Psoas muscle (tissue), 8 donors: ENCODE results near the gene PELO. TPM values are rescaled to one million over a fixed set of nuclear protein-coding genes. Genes with fewer than 3 reads are reported as not detected.
"Not testable (repeated sequence)": the region's sequence is repeated elsewhere in the genome, so short reads cannot be mapped to it uniquely, and the experiment has no call there.

Experiments used
- ATAC-seq, 4 donors: fragments of 200-7000 bp; cut with Tn5 transposase; one replicate each; pipeline ENCODE4 v1.9.1; 2020; ENCODE audit warnings: moderate library complexity in 3 of 4, mild to moderate bottlenecking in 2 of 4
- DNase-seq, 2 donors: peaks; one replicate each; pipeline ENCODE4 v3.0.0-alpha.2; 2020
- H3K27ac ChIP-seq: fragments of 200-600 bp; one replicate; pipeline ENCODE4 v1.8.0; 2022
- H3K27me3 ChIP-seq, 3 donors: fragments of 200-600 bp in 1 of 3; one replicate each; pipeline versions ENCODE4 v1.6.1 to v1.8.0; 2013 to 2022; ENCODE audit warnings: low read length in 2 of 3, mild to moderate bottlenecking in 2 of 3, moderate library complexity in 1 of 3; ENCODE audit not compliant: insufficient read depth in 3 of 3
- H3K36me3 ChIP-seq, 2 donors: fragments of 200-600 bp in 1 of 2; one replicate each; pipeline versions ENCODE4 v1.6.1 to v1.8.0; 2013 to 2022; ENCODE audit warnings: low read depth in 1 of 2, mild to moderate bottlenecking in 1 of 2, moderate library complexity in 1 of 2; ENCODE audit not compliant: insufficient read depth in 1 of 2
- H3K4me1 ChIP-seq: fragments of 200-600 bp; one replicate; pipeline ENCODE4 v1.8.0; 2022
- H3K4me3 ChIP-seq: fragments of 200-600 bp; one replicate; pipeline ENCODE4 v1.8.0; 2022; ENCODE audit warnings: mild to moderate bottlenecking
- H3K9me3 ChIP-seq: fragments of 200-600 bp; one replicate; pipeline ENCODE4 v1.8.0; 2022
- WGBS, 3 donors: extraction: QIAGEN DNeasy Blood & Tissue Kit; methylation state at CpG; one replicate each; pipeline versions ENCODE4 v1.1.6 to v1.1.7; 2013; 5-methylcytosine and 5-hydroxymethylcytosine counted together
- intact Hi-C, 2 donors: fragments of 100-400 bp; cut with DNase I; formaldehyde crosslinking; loops; one replicate each; pipeline versions ENCODE4 v1.11.0 to v1.14.2; 2022
- polyA plus RNA-seq, 3 donors: library from polyadenylated mRNA; stranded (reverse); fragments of 200-250 nt; gene quantifications; one replicate each; pipeline ENCODE4 v1.2.3, GENCODE V29; 2013
- total RNA-seq, 4 donors: library from RNA; stranded (reverse); fragmentation: NEBNext Ultra II Directional in 2 of 4; extraction: Animal tissue kit (Norgen Biotek cat#: 25700) in 2 of 4; gene quantifications; one replicate each; pipeline versions ENCODE4 v1.2.1 to v1.2.4, GENCODE V29; 2021 to 2023
- TF ChIP-seq, protein P1 (sequence below): fragments of 200-600 bp; IDR thresholded peaks from one replicate; pipeline ENCODE4 v1.8.0; 2022; ENCODE audit warnings: antibody characterized with exemption
- donor health status: healthy with polysubstance abuse.
- donor health status: DM: no; HTN: no; CAD: no; lungs with moderate emphysema.
- donor health status: Bipolar disorder and iron deficiency.
- donor health status: healthy.
- donor health status: DM: yes; HTN: yes; CAD: no.
- donor health status: DM: no; HTN: no; CAD: no.
- donor health status: DM: no; HTN: no; CAD: no.
- donor health status: DM: yes; HTN: yes; CAD: no.

PELO gene
- total and polyA plus RNA-seq, 7 donors, result 13.1 to 30.1 (median 25.6) TPM

DNA sequence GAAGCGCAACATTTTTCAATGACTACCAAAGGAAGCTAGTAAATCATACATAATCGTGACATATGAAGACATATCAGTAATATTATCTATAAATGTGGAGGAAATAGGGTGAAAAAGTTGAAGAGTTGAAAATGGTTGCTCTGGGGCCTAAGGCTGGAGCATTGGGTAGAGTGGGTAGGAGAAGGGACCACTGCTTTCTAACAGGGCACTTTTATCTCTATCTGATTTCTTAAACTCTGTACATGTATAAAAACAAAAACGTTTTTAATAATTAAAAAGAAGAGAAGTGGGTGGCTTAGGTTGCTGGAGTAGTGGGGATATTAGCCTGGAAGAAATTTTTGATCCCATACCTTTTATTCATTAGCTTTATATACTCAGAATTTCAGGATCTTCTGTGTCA lies 44.2 kb upstream of the PELO start:
- Histone ChIP-seq H3K36me3 (no peaks in the 10 kb centered on the region), H3K4me3 (no peak overlapping the region), H3K27me3 (no peaks in the 10 kb centered on the region), H3K27ac (peak overlapping the region; percentile 2), H3K9me3 (no peaks in the 10 kb centered on the region), H3K4me1 (peaks cover 5% of the 10 kb centered on the region)
- ATAC-seq, result no peak
- TF ChIP-seq, protein P1, sequence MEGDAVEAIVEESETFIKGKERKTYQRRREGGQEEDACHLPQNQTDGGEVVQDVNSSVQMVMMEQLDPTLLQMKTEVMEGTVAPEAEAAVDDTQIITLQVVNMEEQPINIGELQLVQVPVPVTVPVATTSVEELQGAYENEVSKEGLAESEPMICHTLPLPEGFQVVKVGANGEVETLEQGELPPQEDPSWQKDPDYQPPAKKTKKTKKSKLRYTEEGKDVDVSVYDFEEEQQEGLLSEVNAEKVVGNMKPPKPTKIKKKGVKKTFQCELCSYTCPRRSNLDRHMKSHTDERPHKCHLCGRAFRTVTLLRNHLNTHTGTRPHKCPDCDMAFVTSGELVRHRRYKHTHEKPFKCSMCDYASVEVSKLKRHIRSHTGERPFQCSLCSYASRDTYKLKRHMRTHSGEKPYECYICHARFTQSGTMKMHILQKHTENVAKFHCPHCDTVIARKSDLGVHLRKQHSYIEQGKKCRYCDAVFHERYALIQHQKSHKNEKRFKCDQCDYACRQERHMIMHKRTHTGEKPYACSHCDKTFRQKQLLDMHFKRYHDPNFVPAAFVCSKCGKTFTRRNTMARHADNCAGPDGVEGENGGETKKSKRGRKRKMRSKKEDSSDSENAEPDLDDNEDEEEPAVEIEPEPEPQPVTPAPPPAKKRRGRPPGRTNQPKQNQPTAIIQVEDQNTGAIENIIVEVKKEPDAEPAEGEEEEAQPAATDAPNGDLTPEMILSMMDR, result no peak
- intact Hi-C loops, result no loop called here
- WGBS, 3 donors, result 64 to 75% (median 72%) methylated on average over 3 of the region's 3 CpGs
- no peak for DNase-seq

- DNase-seq (no peak), ATAC-seq (no peak)
- no peaks in the 10 kb centered on the region for H3K9me3 ChIP-seq
- peak overlapping the region; percentile 2 for H3K27ac ChIP-seq
- no peak overlapping the region for H3K4me3 ChIP-seq
- peaks cover 5% of the 10 kb centered on the region for H3K4me1 ChIP-seq
- H3K27me3 ChIP-seq, result no peaks in the 10 kb centered on the region
- H3K36me3 ChIP-seq, result no peaks in the 10 kb centered on the region
- intact Hi-C loops, result no loop called here
- TF ChIP-seq, protein P1, result no peak
- 47 to 65% (median 51%) methylated on average over 1 of the region's 1 CpG for WGBS, 3 donors
Measured at GRCh38 chr5:52743970-52744369, 43.7 kb upstream of the PELO start.

GRCh38 chr5:52744867-52745458 lies 42.8 kb upstream of the PELO start:
- DNase-seq, H3K4me1 ChIP-seq, ATAC-seq, H3K27ac ChIP-seq, H3K27me3 ChIP-seq, H3K9me3 ChIP-seq, intact Hi-C loops, H3K4me3 ChIP-seq, H3K36me3 ChIP-seq: not testable (repeated sequence)
- 91 to 92% (median 92%) methylated on average over 2 of the region's 2 CpGs for WGBS, 3 donors

DNA sequence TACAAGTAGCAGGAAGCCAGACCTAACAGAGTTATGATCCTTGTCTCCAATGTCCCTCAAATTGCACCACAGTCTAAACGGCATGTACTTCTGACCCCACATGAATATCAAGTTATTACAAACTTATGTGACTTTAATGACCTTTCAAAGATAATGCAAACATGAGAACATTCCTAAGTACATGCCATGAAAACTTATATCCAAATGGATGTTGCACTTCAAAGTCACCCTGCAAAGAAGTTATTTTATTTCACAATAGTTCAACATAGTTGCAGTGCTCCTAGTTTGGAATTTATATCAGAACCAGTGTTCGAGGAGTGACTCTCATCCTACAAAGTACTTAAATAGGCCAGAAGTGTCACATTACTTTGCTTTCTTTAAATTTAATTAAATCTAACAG lies 41.2 kb upstream of the PELO start:
- intact Hi-C loops, result no loop called here
- peaks cover 5% of the 10 kb centered on the region for H3K4me1 ChIP-seq
- H3K9me3 ChIP-seq, result no peaks in the 10 kb centered on the region
- H3K27ac ChIP-seq, result no peak overlapping the region
- H3K27me3 ChIP-seq, result no peaks in the 10 kb centered on the region
- DNase-seq, result no peak
- 32 to 48% (median 33%) methylated on average over 2 of the region's 2 CpGs for WGBS, 3 donors
- no peak for ATAC-seq
- H3K36me3 ChIP-seq, result no peaks in the 10 kb centered on the region
- TF ChIP-seq, protein P1, result no peak
- no peak overlapping the region for H3K4me3 ChIP-seq

GRCh38 chr5:52748590-52748989 lies 39.1 kb upstream of the PELO start:
- H3K4me3 ChIP-seq, result no peak overlapping the region
- peaks cover 2% of the 10 kb centered on the region for H3K4me1 ChIP-seq
- H3K27ac ChIP-seq, result no peak overlapping the region
- intact Hi-C loops, result no loop called here
- H3K27me3 ChIP-seq, result no peaks in the 10 kb centered on the region
- TF ChIP-seq, protein P1, result no peak
- no peak for DNase-seq
- H3K9me3 ChIP-seq, result no peaks in the 10 kb centered on the region
- WGBS, 3 donors, result 34 to 84% (median 76%) methylated on average over 1 of the region's 1 CpG
- no peak for ATAC-seq
- no peaks in the 10 kb centered on the region for H3K36me3 ChIP-seq
